Measurements from ENCODE around the gene SLC2A10.

DNA sequence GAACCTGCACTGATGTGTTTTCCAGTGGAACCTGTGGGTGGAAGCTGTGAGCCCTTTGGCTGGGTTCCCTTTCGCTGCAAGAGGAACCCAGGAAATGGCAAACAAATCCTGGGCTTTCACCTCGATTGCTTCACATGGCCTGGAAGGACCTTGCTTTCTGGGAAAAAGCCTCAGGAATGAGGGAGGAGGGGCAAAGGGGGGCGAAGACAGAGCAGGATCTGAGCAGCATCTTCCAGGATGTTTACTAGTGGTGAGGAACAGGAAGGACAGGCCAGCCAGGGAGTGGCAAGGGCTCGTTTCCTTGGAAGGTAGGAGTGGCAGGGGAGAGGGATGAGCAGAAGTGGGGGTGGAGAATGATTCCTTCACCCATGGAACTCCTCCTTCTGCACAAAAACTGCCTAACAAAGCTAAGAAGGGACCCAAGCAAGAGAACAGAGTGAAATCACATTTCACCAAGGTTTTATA, 5.9 kb downstream of the SLC2A10 start:
- TF ChIP-seq ZSCAN23 (tag by site-specific recombination; IDR thresholded peaks at IDR 0.05) (no peak), ZBTB7A (tag by site-specific recombination; IDR thresholded peaks at IDR 0.05; ENCODE audit: low read depth) (no peak), ZNF521 (tag by site-specific recombination; IDR thresholded peaks at IDR 0.05) (no peak), ZNF514 (tag by site-specific recombination; IDR thresholded peaks at IDR 0.05) (no peak), ZBTB17 (tag by site-specific recombination; IDR thresholded peaks at IDR 0.05) (no peak), ZNF529 (tag by site-specific recombination; IDR thresholded peaks at IDR 0.05; ENCODE audit: insufficient replicate concordance) (no peak), ZNF138 (tag by site-specific recombination; IDR thresholded peaks at IDR 0.05; ENCODE audit: borderline replicate concordance) (no peak), ZFHX2 (tag by site-specific recombination; conservative IDR thresholded peaks at IDR 0.05) (no peak), ZNF423 (tag by site-specific recombination; IDR thresholded peaks at IDR 0.05) (no peak), ZNF560 (tag by site-specific recombination; IDR thresholded peaks at IDR 0.05; ENCODE audit: borderline replicate concordance) (no peak), ZNF76 (tag by site-specific recombination; IDR thresholded peaks at IDR 0.05; ENCODE audit: borderline replicate concordance, low read depth) (no peak), ZBTB49 (tag by site-specific recombination; IDR thresholded peaks at IDR 0.05; ENCODE audit: low read depth) (no peak), ZNF626 (tag by site-specific recombination; IDR thresholded peaks at IDR 0.05) (no peak)
- TF ChIP-seq, protein P1, sequence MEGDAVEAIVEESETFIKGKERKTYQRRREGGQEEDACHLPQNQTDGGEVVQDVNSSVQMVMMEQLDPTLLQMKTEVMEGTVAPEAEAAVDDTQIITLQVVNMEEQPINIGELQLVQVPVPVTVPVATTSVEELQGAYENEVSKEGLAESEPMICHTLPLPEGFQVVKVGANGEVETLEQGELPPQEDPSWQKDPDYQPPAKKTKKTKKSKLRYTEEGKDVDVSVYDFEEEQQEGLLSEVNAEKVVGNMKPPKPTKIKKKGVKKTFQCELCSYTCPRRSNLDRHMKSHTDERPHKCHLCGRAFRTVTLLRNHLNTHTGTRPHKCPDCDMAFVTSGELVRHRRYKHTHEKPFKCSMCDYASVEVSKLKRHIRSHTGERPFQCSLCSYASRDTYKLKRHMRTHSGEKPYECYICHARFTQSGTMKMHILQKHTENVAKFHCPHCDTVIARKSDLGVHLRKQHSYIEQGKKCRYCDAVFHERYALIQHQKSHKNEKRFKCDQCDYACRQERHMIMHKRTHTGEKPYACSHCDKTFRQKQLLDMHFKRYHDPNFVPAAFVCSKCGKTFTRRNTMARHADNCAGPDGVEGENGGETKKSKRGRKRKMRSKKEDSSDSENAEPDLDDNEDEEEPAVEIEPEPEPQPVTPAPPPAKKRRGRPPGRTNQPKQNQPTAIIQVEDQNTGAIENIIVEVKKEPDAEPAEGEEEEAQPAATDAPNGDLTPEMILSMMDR (tag by site-specific recombination; IDR thresholded peaks at IDR 0.05): no peak
